Upper lobe of left lung (tissue), 6 donors: ENCODE data around the gene TSHZ1. TPM values are rescaled to one million over a fixed set of nuclear protein-coding genes. Genes with fewer than 3 reads are reported as not detected.
A peak's percentile ranks its signal among the peaks of the same experiment; 100 is the strongest.

Experiments
- ATAC-seq, 2 donors: fragments of 200-7000 bp; cut with Tn5 transposase; one replicate each; pipeline ENCODE4 v1.9.1; 2022; ENCODE audit warnings: mild to moderate bottlenecking in 2 of 2, moderate library complexity in 2 of 2; ENCODE audit not compliant: low FRiP score in 2 of 2
- DNase-seq, 2 donors: peaks; one replicate each; pipeline ENCODE4 v3.0.0-alpha.2; 2019 to 2020
- H3K27ac ChIP-seq, 4 donors: fragments of 200-600 bp; sonication (generic); one replicate each; pipeline ENCODE4 v1.5.1; 2016 to 2019
- H3K27me3 ChIP-seq, 4 donors: fragments of 200-600 bp; sonication (generic); one replicate each; pipeline ENCODE4 v1.5.1; 2017 to 2019
- H3K36me3 ChIP-seq, 4 donors: fragments of 200-600 bp; sonication (generic); one replicate each; pipeline ENCODE4 v1.5.1; 2016 to 2019
- H3K4me1 ChIP-seq, 4 donors: fragments of 200-600 bp; sonication (generic); one replicate each; pipeline ENCODE4 v1.5.1; 2018 to 2019
- H3K4me3 ChIP-seq, 4 donors: fragments of 200-600 bp; sonication (generic); one replicate each; pipeline ENCODE4 v1.5.1; 2017 to 2019; ENCODE audit warnings: mild to moderate bottlenecking in 2 of 4, moderate library complexity in 1 of 4
- H3K9me3 ChIP-seq, 4 donors: fragments of 200-600 bp; sonication (generic); one replicate each; pipeline ENCODE4 v1.5.1; 2018 to 2019
- CTCF ChIP-seq, 6 experiments: fragments of 450-650 bp in 4 of 6; fragments of 200-600 bp in 2 of 6; sonication (generic) in 2 of 6; IDR thresholded peaks; one replicate each; pipeline ENCODE4 v1.5.1; 2016 to 2019; ENCODE audit warnings: antibody characterized with exemption in 6 of 6
- EP300 ChIP-seq, 4 donors: sonication (generic); formaldehyde crosslinking; IDR thresholded peaks; one replicate each; pipeline ENCODE4 v1.5.1; 2017; ENCODE audit warnings: antibody characterized with exemption in 4 of 4, control low read depth in 2 of 4
- POLR2A ChIP-seq, 4 donors: fragments of 450-650 bp; IDR thresholded peaks; one replicate each; pipeline ENCODE4 v1.5.1; 2016 to 2017; ENCODE audit warnings: antibody characterized with exemption in 4 of 4, mild to moderate bottlenecking in 2 of 4
- POLR2AphosphoS5 ChIP-seq, 2 donors: sonication (generic); formaldehyde crosslinking; IDR thresholded peaks; one replicate each; pipeline ENCODE4 v1.5.1; 2017; ENCODE audit warnings: antibody characterized with exemption in 2 of 2
- WGBS, 2 donors: methylation state at CpG; one replicate each; pipeline ENCODE4 v1.1.5; 2017 to 2018; 5-methylcytosine and 5-hydroxymethylcytosine counted together
- total RNA-seq, 6 donors: library from RNA; depleted of rRNA in 4 of 6; stranded (reverse); fragments of >200 nt in 4 of 6; gene quantifications; one replicate each; pipeline versions ENCODE4 v1.1.0 to v1.2.1, GENCODE V29; 2016 to 2021
- donor health status: DM: no; HTN: no; CAD: no; lungs with moderate emphysema.
- donor health status: DM: no; HTN: yes; CAD: no; lungs with severe emphysema.

TSHZ1 gene
- total RNA-seq, 6 donors from 2014 or later: 9.1 to 16.5 (median 14.3) TPM

GRCh38 chr18:75234901-75235300 is 24.3 kb downstream of the TSHZ1 start:
- WGBS, 2 donors: 92 to 93% methylated on average over 12 of the region's 12 CpGs
- peaks cover 7 to 30% (median 15%) of the 10 kb centered on the region in 4 donors for H3K4me1 ChIP-seq
- no peak for ATAC-seq

GRCh38 chr18:75235896-75236295 is 25.3 kb downstream of the TSHZ1 start:
- DNase-seq (no peak), ATAC-seq (no peak)
- no peaks in the 10 kb centered on the region for H3K9me3 ChIP-seq
- no peaks in the 10 kb centered on the region for H3K36me3 ChIP-seq
- H3K27me3 ChIP-seq: no peaks in the 10 kb centered on the region
- no peak overlapping the region for H3K27ac ChIP-seq
- WGBS, 2 donors: 84 to 88% methylated on average over 13 of the region's 13 CpGs
- no peak overlapping the region for H3K4me3 ChIP-seq
- H3K4me1 ChIP-seq: peaks cover 4 to 25% (median 9%) of the 10 kb centered on the region in 4 donors
- TF ChIP-seq POLR2A (IDR thresholded peaks at IDR 0.05) (no peak), EP300 (IDR thresholded peaks at IDR 0.05) (no peak), CTCF (IDR thresholded peaks at IDR 0.05) (no peak), POLR2AphosphoS5 (IDR thresholded peaks at IDR 0.05) (no peak)

More at GRCh38 chr18:75234901-75235300, 24.3 kb downstream of the TSHZ1 start:
- no peaks in the 10 kb centered on the region for H3K27me3 ChIP-seq
- no peaks in the 10 kb centered on the region for H3K9me3 ChIP-seq
- no peaks in the 10 kb centered on the region for H3K36me3 ChIP-seq
- no peak overlapping the region for H3K27ac ChIP-seq
- DNase-seq: no peak
- H3K4me3 ChIP-seq: no peak overlapping the region
- TF ChIP-seq EP300 (IDR thresholded peaks at IDR 0.05) (no peak), POLR2A (IDR thresholded peaks at IDR 0.05) (no peak), CTCF (IDR thresholded peaks at IDR 0.05) (no peak), POLR2AphosphoS5 (IDR thresholded peaks at IDR 0.05) (no peak)

DNA sequence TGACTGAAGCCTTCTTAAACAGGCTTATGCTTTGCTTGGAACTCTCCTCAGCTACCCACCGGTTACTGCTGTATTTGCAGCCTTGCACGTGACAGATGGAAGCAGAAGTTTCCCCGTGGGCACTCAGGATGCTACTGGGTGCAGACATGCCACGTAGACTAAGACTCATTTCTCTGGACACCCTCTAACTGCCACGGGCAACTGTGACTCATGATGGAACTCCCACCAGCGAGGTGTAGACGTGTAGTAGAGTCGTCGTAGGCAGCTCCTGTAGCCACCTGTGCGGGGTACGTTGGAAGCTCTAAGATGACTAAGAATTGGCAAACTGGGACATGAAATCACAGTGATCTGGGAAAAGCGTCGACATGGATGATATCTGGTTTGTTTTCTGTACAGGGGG is 27.5 kb downstream of the TSHZ1 start:
- Histone ChIP-seq H3K9me3 (no peaks in the 10 kb centered on the region), H3K27ac (no peak overlapping the region), H3K27me3 (no peaks in the 10 kb centered on the region), H3K4me3 (no peak overlapping the region), H3K4me1 (peaks cover 0 to 14% (median 0%) of the 10 kb centered on the region in 4 donors), H3K36me3 (no peaks in the 10 kb centered on the region)
- ATAC-seq (no peak), DNase-seq (no peak)
- TF ChIP-seq EP300 (IDR thresholded peaks at IDR 0.05) (no peak), POLR2A (IDR thresholded peaks at IDR 0.05) (no peak), CTCF (IDR thresholded peaks at IDR 0.05) (no peak), POLR2AphosphoS5 (IDR thresholded peaks at IDR 0.05) (no peak)
- 93 to 95% methylated on average over 13 of the region's 13 CpGs for WGBS, 2 donors

DNA sequence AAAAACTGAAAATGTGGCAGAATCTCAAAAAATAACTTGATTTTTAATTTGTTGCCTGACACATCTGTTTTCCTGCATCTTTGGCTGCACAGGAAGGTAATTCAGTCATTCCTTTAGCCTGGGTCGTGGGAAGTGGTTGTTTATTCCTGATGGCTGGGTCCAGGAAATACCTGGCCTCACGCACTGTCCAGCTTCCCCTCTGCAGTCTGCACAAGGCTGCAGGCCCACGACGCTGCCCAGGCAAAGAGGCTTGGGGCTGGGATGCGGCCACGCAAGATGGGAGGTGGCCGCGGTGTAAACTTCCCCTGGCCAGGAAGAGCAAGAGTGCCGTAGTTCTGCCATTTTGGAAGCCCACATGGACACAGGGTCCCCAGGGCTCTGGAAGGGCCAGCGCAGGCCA is 28.2 kb downstream of the TSHZ1 start:
- ATAC-seq (no peak), DNase-seq (peak in 1 of 2 donors; percentile 54)
- no peak overlapping the region for H3K4me3 ChIP-seq
- H3K9me3 ChIP-seq: no peaks in the 10 kb centered on the region
- no peaks in the 10 kb centered on the region for H3K27me3 ChIP-seq
- 77 to 86% methylated on average over 4 to 10 of the region's 10 CpGs for WGBS, 2 donors
- no peaks in the 10 kb centered on the region for H3K36me3 ChIP-seq
- H3K4me1 ChIP-seq: peaks cover 0 to 14% (median 0%) of the 10 kb centered on the region in 4 donors
- TF ChIP-seq POLR2A (IDR thresholded peaks at IDR 0.05) (no peak), POLR2AphosphoS5 (IDR thresholded peaks at IDR 0.05) (no peak), CTCF (IDR thresholded peaks at IDR 0.05) (no peak), EP300 (IDR thresholded peaks at IDR 0.05) (no peak)
- no peak overlapping the region for H3K27ac ChIP-seq

- 92 to 97% methylated on average over 6 to 10 of the region's 10 CpGs for WGBS, 2 donors
- ATAC-seq (no peak), DNase-seq (peak in 1 of 2 donors; percentile 43)
- no peak for TF ChIP-seq POLR2AphosphoS5 (IDR thresholded peaks at IDR 0.05)
- TF ChIP-seq EP300 (IDR thresholded peaks at IDR 0.05): no peak
- no peak for TF ChIP-seq CTCF (IDR thresholded peaks at IDR 0.05)
- no peak for TF ChIP-seq POLR2A (IDR thresholded peaks at IDR 0.05)
- Histone ChIP-seq H3K9me3 (no peaks in the 10 kb centered on the region), H3K4me1 (peaks cover 0 to 14% (median 0%) of the 10 kb centered on the region in 4 donors), H3K4me3 (no peak overlapping the region), H3K36me3 (no peaks in the 10 kb centered on the region), H3K27me3 (no peaks in the 10 kb centered on the region), H3K27ac (no peak overlapping the region)
These were observed 29.8 kb downstream of the TSHZ1 start for GRCh38 chr18:75240433-75240832.
